ENCODE results near the gene ARHGEF28. TPM values are rescaled to one million over a fixed set of nuclear protein-coding genes. Genes with fewer than 3 reads are reported as not detected.

The ARHGEF28 gene
- total and polyA plus RNA-seq, 9 of the 15 experiments (the other 6 are each of a cell fraction or from before 2014, with no cell fraction given), result 0.27 TPM; not detected in 8

- no peak overlapping the region for H2AFZ ChIP-seq (ENCODE audit: low read depth, low read length)
- FAIRE-seq (no peak), ATAC-seq (no peak), DNase-seq (ENCODE audit: extremely low read depth in 1 of 4, low spot score in 3 of 4) (no peak)
- H3K9ac ChIP-seq (ENCODE audit: insufficient read depth in 1 of 2, low read depth in 2 of 2, low read length in 2 of 2), result no peak overlapping the region
- H3K27me3 ChIP-seq (ENCODE audit: control insufficient read depth in 2 of 2, insufficient read depth in 2 of 2, low read length in 2 of 2), result peaks cover 13 to 14% of the 10 kb centered on the region in 2 experiments
- no peaks in the 10 kb centered on the region for H3K36me3 ChIP-seq (ENCODE audit: control insufficient read depth, insufficient read depth, low read length)
- no peaks in the 10 kb centered on the region for H3K9me3 ChIP-seq (replicated peaks; ENCODE audit: control insufficient read depth, insufficient read depth, low read depth, low read length)
- no peaks in the 10 kb centered on the region for H3K4me1 ChIP-seq (replicated peaks in 1 of 2; ENCODE audit: control insufficient read depth in 2 of 2, insufficient read depth in 2 of 2, low read length in 2 of 2)
- H4K20me1 ChIP-seq (replicated peaks; ENCODE audit: control insufficient read depth, insufficient read depth, low read length), result no peaks in the 10 kb centered on the region
- no peak for TF ChIP-seq ZNF764 (CRISPR knock-in tag; IDR thresholded peaks at IDR 0.05; ENCODE audit: low read depth)
- TF ChIP-seq NCOA4 (IDR thresholded peaks at IDR 0.05; ENCODE audit: partially characterized antibody), result no peak
- TF ChIP-seq GATAD2A (IDR thresholded peaks at IDR 0.05), result no peak
- no peak for TF ChIP-seq MIER1 (IDR thresholded peaks at IDR 0.05; ENCODE audit: low read depth)
- TF ChIP-seq NR1H2 (CRISPR knock-in tag; IDR thresholded peaks at IDR 0.05), result no peak
- TF ChIP-seq PRPF4 (IDR thresholded peaks at IDR 0.05; ENCODE audit: insufficient read depth, low read depth, low read length, poor library complexity, severe bottlenecking), result no peak
- no peak for TF ChIP-seq YBX1 (IDR thresholded peaks at IDR 0.05)
- TF ChIP-seq BRD4 (IDR thresholded peaks at IDR 0.05), result no peak
- TF ChIP-seq HNRNPH1 (optimal IDR thresholded peaks at IDR 0.05; ENCODE audit: low read depth, low read length), result no peak
- no peaks in the 10 kb centered on the region for H3K9me1 ChIP-seq (ENCODE audit: control insufficient read depth, insufficient read depth, low read length)
- H3K27ac ChIP-seq (ENCODE audit: extremely low read depth, low read depth, low read length), result no peak overlapping the region
- no TSS peak for BruUV-seq (replicated peaks)
- intact Hi-C loops (cut with micrococcal nuclease) (no loop called here), in situ Hi-C loops (cut with MboI) (no loop called here)
- H3K79me2 ChIP-seq (ENCODE audit: control insufficient read depth, insufficient read depth, low read length), result no peaks in the 10 kb centered on the region
- no peak overlapping the region for H3K4me2 ChIP-seq (ENCODE audit: insufficient read depth, low read length)
- POLR2A ChIA-PET, result no interaction called here
- CTCF ChIA-PET (ENCODE audit: low intra/inter-chr PET ratio), result no interaction called here
- no peak overlapping the region for H3K4me3 ChIP-seq
Observed at GRCh38 chr5:73818357-73818756, 192.4 kb downstream of the ARHGEF28 start.

- no peak for ATAC-seq
- H3K4me1 ChIP-seq (replicated peaks in 1 of 2; ENCODE audit: control insufficient read depth in 2 of 2, insufficient read depth in 2 of 2, low read length in 2 of 2), result no peaks in the 10 kb centered on the region
- H3K9me3 ChIP-seq (replicated peaks; ENCODE audit: control insufficient read depth, insufficient read depth, low read depth, low read length), result no peaks in the 10 kb centered on the region
- in situ Hi-C loops (cut with MboI) (no loop called here), intact Hi-C loops (cut with micrococcal nuclease) (no loop called here)
- DNase-seq (ENCODE audit: extremely low read depth in 1 of 4, low spot score in 3 of 4), result no peak
- ChIA-PET POLR2A (no interaction called here), CTCF (ENCODE audit: low intra/inter-chr PET ratio) (no interaction called here)
- no peaks in the 10 kb centered on the region for H4K20me1 ChIP-seq (replicated peaks; ENCODE audit: control insufficient read depth, insufficient read depth, low read length)
- H3K36me3 ChIP-seq (ENCODE audit: control insufficient read depth, insufficient read depth, low read length), result no peaks in the 10 kb centered on the region
- no peak overlapping the region for H2AFZ ChIP-seq (ENCODE audit: low read depth, low read length)
- no peaks in the 10 kb centered on the region for H3K79me2 ChIP-seq (ENCODE audit: control insufficient read depth, insufficient read depth, low read length)
- no peaks in the 10 kb centered on the region for H3K9me1 ChIP-seq (ENCODE audit: control insufficient read depth, insufficient read depth, low read length)
- peaks cover 3 to 11% of the 10 kb centered on the region in 2 experiments; a peak in 3 of 5 replicates for H3K27me3 ChIP-seq (ENCODE audit: control insufficient read depth in 2 of 2, insufficient read depth in 2 of 2, low read length in 2 of 2)
- no peak overlapping the region for H3K4me2 ChIP-seq (ENCODE audit: insufficient read depth, low read length)
- no TSS peak for BruUV-seq (replicated peaks)
- WGBS (ENCODE audit: insufficient coverage, low coverage, missing lambda C conversion rate), result 0% methylated on average over 2 of the region's 2 CpGs
- H3K4me3 ChIP-seq, result no peak overlapping the region
- no peak overlapping the region for H3K9ac ChIP-seq (ENCODE audit: insufficient read depth in 1 of 2, low read depth in 2 of 2, low read length in 2 of 2)
- H3K27ac ChIP-seq (ENCODE audit: extremely low read depth, low read depth, low read length), result no peak overlapping the region
- FAIRE-seq, result no peak
- no peak for TF ChIP-seq HNRNPL (IDR thresholded peaks at IDR 0.05; ENCODE audit: low read depth, low read length)
- TF ChIP-seq BMI1 (IDR thresholded peaks at IDR 0.05; ENCODE audit: low read length), result no peak
- no peak for TF ChIP-seq ZBTB34 (CRISPR knock-in tag; IDR thresholded peaks at IDR 0.05)
- no peak for TF ChIP-seq ZNF436 (CRISPR knock-in tag; IDR thresholded peaks at IDR 0.05)
- no peak for TF ChIP-seq RBBP5 (IDR thresholded peaks at IDR 0.05; ENCODE audit: borderline replicate concordance, insufficient read depth, low read length, poor library complexity, severe bottlenecking)
- TF ChIP-seq ZBTB17 (CRISPR knock-in tag; IDR thresholded peaks at IDR 0.05), result no peak
- no peak for TF ChIP-seq RFX7 (CRISPR knock-in tag; IDR thresholded peaks at IDR 0.05)
- TF ChIP-seq CBFA2T2 (conservative IDR thresholded peaks at IDR 0.05), result no peak
- no peak for TF ChIP-seq LCOR (CRISPR knock-in tag; IDR thresholded peaks at IDR 0.05)
- no peak for TF ChIP-seq STAT5A (IDR thresholded peaks at IDR 0.05; ENCODE audit: borderline replicate concordance, low read length)
- no peak for TF ChIP-seq ETV5 (CRISPR knock-in tag; IDR thresholded peaks at IDR 0.05; ENCODE audit: low read depth)
Observed at GRCh38 chr5:73820326-73820725, 194.3 kb downstream of the ARHGEF28 start.
